HepG2 (cell line): ENCODE measurements around the gene CAPN6. TPM values are rescaled to one million over a fixed set of nuclear protein-coding genes. Genes with fewer than 3 reads are reported as not detected.

Experiments
- ATAC-seq: fragments of 200-7000 bp; cut with Tn5 transposase; 3 replicates; pipeline ENCODE4 v1.9.1; 2020; ENCODE audit warnings: mild to moderate bottlenecking, moderate library complexity
- BruUV-seq: library from RNA; stranded (reverse); fragments of 400-500 nt; replicated peaks from 2 replicates; lab custom pipeline; 2021; lab: Mats Ljungman, UMichigan
- CTCF ChIA-PET: fragments of 300-600 bp; formaldehyde crosslinking; extraction: SDS; loops from one replicate; lab custom pipeline; 2021; ENCODE audit warnings: low total read pairs, inconsistent platforms, low intra/inter-chr PET ratio; lab: Yijun Ruan, JAX
- POLR2A ChIA-PET: fragments of 350-600 bp; sonication (Branson Sonifier 250); formaldehyde crosslinking; loops from one replicate; lab custom pipeline; 2020; ENCODE audit warnings: antibody characterized with exemption, inconsistent platforms; lab: Yijun Ruan, JAX
- DNase-seq: peaks from one replicate; pipeline ENCODE4 v3.0.0-alpha.2; 2015; ENCODE audit warnings: low spot score
- FAIRE-seq: peaks from 3 replicates; lab custom pipeline; 2011; peaks lifted over from hg19 to GRCh38; lab: Jason Lieb, UNC
- H2AFZ ChIP-seq: one replicate; pipeline ENCODE4 v1.6.1; 2011; ENCODE audit warnings: low read length, inconsistent platforms
- H3K27ac ChIP-seq: fragments of 300-600 bp; 3 replicates; pipeline ENCODE4 v1.8.0; 2011; ENCODE audit warnings: mixed run types, mild to moderate bottlenecking, mixed read lengths, low read length, inconsistent platforms; ENCODE audit not compliant: insufficient read depth; ENCODE audit errors: extremely low read length
- H3K27me3 ChIP-seq, 2 experiments: fragments of 200-600 bp in 1 of 2; 2 replicates in 1 of 2; 3 replicates in 1 of 2; pipeline versions ENCODE4 v1.6.0 to v1.8.0; 2011; ENCODE audit warnings: low read length in 2 of 2, mild to moderate bottlenecking in 2 of 2, moderate library complexity in 2 of 2, inconsistent platforms in 1 of 2; ENCODE audit not compliant: insufficient read depth in 2 of 2, control insufficient read depth in 1 of 2
- H3K36me3 ChIP-seq, 2 experiments: fragments of 200-600 bp in 1 of 2; replicated peaks in 1 of 2; 2 replicates in 1 of 2; 3 replicates in 1 of 2; pipeline versions ENCODE4 v1.5.1 to v1.8.0; 2011; ENCODE audit warnings: low read length in 2 of 2, inconsistent platforms in 1 of 2; ENCODE audit not compliant: insufficient read depth in 2 of 2, control insufficient read depth in 1 of 2
- H3K4me1 ChIP-seq: 2 replicates; pipeline ENCODE4 v1.5.1; 2012; ENCODE audit warnings: low read length, inconsistent platforms; ENCODE audit not compliant: insufficient read depth
- H3K4me2 ChIP-seq: 2 replicates; pipeline ENCODE4 v1.6.0; 2011; ENCODE audit warnings: low read depth, low read length, inconsistent platforms
- H3K4me3 ChIP-seq, 3 experiments: fragments of 200-600 bp in 1 of 3; sonication (generic), shearing (Covaris generic) in 1 of 3; replicated peaks in 1 of 3; 2 replicates each; pipeline ENCODE4 v1.5.1; 2011 to 2016; ENCODE audit warnings: low read length in 3 of 3, inconsistent platforms in 2 of 3, low read depth in 2 of 3, mild to moderate bottlenecking in 2 of 3, control low read depth in 1 of 3, mixed read lengths in 1 of 3; ENCODE audit not compliant: insufficient read depth in 1 of 3
- H3K79me2 ChIP-seq: one replicate; pipeline ENCODE4 v1.6.1; 2011; ENCODE audit warnings: low read length, inconsistent platforms; ENCODE audit not compliant: insufficient read depth
- H3K9ac ChIP-seq: 2 replicates; pipeline ENCODE4 v1.6.0; 2011; ENCODE audit warnings: mild to moderate bottlenecking, low read depth, low read length, inconsistent platforms; ENCODE audit not compliant: insufficient read depth
- H3K9me3 ChIP-seq: 2 replicates; pipeline ENCODE4 v1.5.1; 2012; ENCODE audit warnings: mild to moderate bottlenecking, low read length
- H4K20me1 ChIP-seq: 2 replicates; pipeline ENCODE4 v1.6.0; 2011; ENCODE audit warnings: inconsistent platforms, mild to moderate bottlenecking, low read length, moderate library complexity; ENCODE audit not compliant: insufficient read depth
- ARHGAP35 ChIP-seq: sonication (generic); formaldehyde crosslinking; IDR thresholded peaks from 2 replicates; pipeline ENCODE4 v1.9.0; 2022; ENCODE audit warnings: mild to moderate bottlenecking, inconsistent platforms, moderate library complexity, missing genetic modification reagents, borderline replicate concordance
- CC2D1A ChIP-seq: sonication (generic); formaldehyde crosslinking; IDR thresholded peaks from 2 replicates; pipeline ENCODE4 v1.8.1; 2023; ENCODE audit warnings: mild to moderate bottlenecking, missing genetic modification reagents
- MBNL3 ChIP-seq: fragments of 250-450 bp; sonication (Bioruptor Pico); conservative IDR thresholded peaks from 2 replicates; pipeline ENCODE4 v1.8.0; 2022; ENCODE audit warnings: mild to moderate bottlenecking, inconsistent platforms
- RORA ChIP-seq: sonication (generic); formaldehyde crosslinking; IDR thresholded peaks from 2 replicates; pipeline ENCODE4 v1.5.0; 2020; ENCODE audit warnings: mild to moderate bottlenecking, missing genetic modification reagents, moderate library complexity
- SAP130 ChIP-seq: IDR thresholded peaks from 2 replicates; pipeline ENCODE4 v1.6.1; 2016; ENCODE audit warnings: low read depth
- STAG1 ChIP-seq: sonication (generic); formaldehyde crosslinking; IDR thresholded peaks from 2 replicates; pipeline ENCODE4 v1.4.0; 2020; ENCODE audit warnings: missing genetic modification reagents
- TARDBP ChIP-seq: sonication (generic); formaldehyde crosslinking; IDR thresholded peaks from 2 replicates; pipeline ENCODE4 v1.8.0; 2022; ENCODE audit warnings: mild to moderate bottlenecking, missing genetic modification reagents
- ZNF446 ChIP-seq: sonication (generic); formaldehyde crosslinking; IDR thresholded peaks from 2 replicates; pipeline ENCODE4 v1.5.0; 2020; ENCODE audit warnings: mild to moderate bottlenecking, missing genetic modification reagents
- WGBS: methylation state at CpG from one replicate; pipeline ENCODE4 v1.1.6; 2017; ENCODE audit warnings: low lambda C conversion rate; 5-methylcytosine and 5-hydroxymethylcytosine counted together
- in situ Hi-C: cut with HindIII; loops from 2 replicates; pipeline ENCODE4 v1.10.0; 2017; ENCODE audit warnings: low pct_unique_long_range_greater_than_20kb; ENCODE audit not compliant: extremely low pct_ligation_motif_present
- intact Hi-C: fragments of 100-400 bp; cut with micrococcal nuclease; formaldehyde crosslinking; loops from one replicate; pipeline ENCODE4 v1.10.0; 2022; ENCODE audit not compliant: unreplicated experiment
- polyA plus RNA-seq, 8 experiments: library from polyadenylated mRNA; depleted of rRNA in 3 of 8; stranded (reverse) in 7 of 8; unstranded in 1 of 8; fragments of >200 nt; fragmentation: Illumina TruSeq in 4 of 8; extraction: Trizol in 4 of 8; gene quantifications; 2 replicates each; pipeline versions ENCODE4 v1.2.1 to v1.2.3, GENCODE V29; 2011 to 2016; ENCODE audit warnings: low read depth in 4 of 8, missing spikeins in 1 of 8, mixed read lengths in 1 of 8; ENCODE audit not compliant: insufficient read depth in 1 of 8
- total RNA-seq, 5 experiments: library from RNA; depleted of rRNA; stranded (reverse); fragments of >200 nt; fragmentation: Illumina TruSeq; extraction: Trizol; gene quantifications; 2 replicates each; pipeline ENCODE4 v1.2.3, GENCODE V29; 2016; ENCODE audit warnings: low read depth in 1 of 5
- TF ChIP-seq, protein P1 (sequence below): sonication (generic); formaldehyde crosslinking; IDR thresholded peaks from 2 replicates; pipeline ENCODE4 v1.5.0; 2020; ENCODE audit warnings: mild to moderate bottlenecking, missing genetic modification reagents, moderate library complexity
- TF ChIP-seq, protein P2 (sequence below): sonication (generic); formaldehyde crosslinking; IDR thresholded peaks from 2 replicates; pipeline ENCODE4 v1.8.0; 2022; ENCODE audit warnings: mild to moderate bottlenecking, missing genetic modification reagents
- TF ChIP-seq, protein P3 (sequence below): sonication (generic); formaldehyde crosslinking; IDR thresholded peaks from 2 replicates; pipeline ENCODE4 v1.5.0; 2020; ENCODE audit warnings: mild to moderate bottlenecking, missing genetic modification reagents
- TF ChIP-seq, protein P4 (sequence below): IDR thresholded peaks from 2 replicates; pipeline ENCODE4 v1.6.1; 2018; ENCODE audit warnings: missing genetic modification reagents

CAPN6 gene
- total and polyA plus RNA-seq, 2 of the 13 experiments (the other 11 are each of a cell fraction or from before 2014, with no cell fraction given), result not detected

DNA sequence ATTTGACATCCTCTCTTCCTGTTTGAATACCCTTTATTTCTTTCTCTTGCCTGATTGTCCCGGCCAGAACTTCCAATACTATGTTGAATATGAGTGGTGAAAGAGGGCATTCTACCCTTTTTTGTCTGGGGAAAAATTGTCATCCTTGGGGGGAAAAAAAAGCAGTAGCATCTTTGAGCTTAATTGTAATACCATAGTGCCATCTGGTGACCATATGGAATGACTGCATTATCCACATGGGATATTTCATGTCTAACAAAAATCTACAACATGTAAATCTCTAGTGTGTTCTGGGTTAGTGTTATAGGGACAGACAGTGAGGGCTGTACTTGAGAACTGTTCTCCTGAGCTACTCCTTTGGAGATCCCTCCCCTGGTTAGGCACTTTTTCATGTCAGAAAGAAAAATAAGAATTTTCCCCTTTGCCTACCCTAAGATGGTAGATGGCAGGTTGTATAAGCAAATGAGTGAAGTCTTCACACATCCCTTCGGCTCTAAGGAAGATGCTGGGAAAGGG lies 26.0 kb downstream of the CAPN6 start:
- ChIA-PET POLR2A (no interaction called here), CTCF (no interaction called here)
- no peaks in the 10 kb centered on the region for H3K79me2 ChIP-seq
- no peak overlapping the region for H2AFZ ChIP-seq
- H3K4me2 ChIP-seq, result no peak overlapping the region
- H3K4me3 ChIP-seq, result no peak overlapping the region
- WGBS, result 0% methylated on average over 2 of the region's 2 CpGs
- no peaks in the 10 kb centered on the region for H3K9me3 ChIP-seq
- intact Hi-C loops, result no loop called here
- no TSS peak for BruUV-seq
- no peak overlapping the region for H3K27ac ChIP-seq
- DNase-seq (peak; percentile 0), ATAC-seq (no peak), FAIRE-seq (peak; percentile 46)
- no peaks in the 10 kb centered on the region for H3K36me3 ChIP-seq
- no peaks in the 10 kb centered on the region for H3K4me1 ChIP-seq
- TF ChIP-seq STAG1 (CRISPR knock-in tag) (peak; percentile 34), ARHGAP35 (CRISPR knock-in tag) (no peak)
- TF ChIP-seq, protein P1, sequence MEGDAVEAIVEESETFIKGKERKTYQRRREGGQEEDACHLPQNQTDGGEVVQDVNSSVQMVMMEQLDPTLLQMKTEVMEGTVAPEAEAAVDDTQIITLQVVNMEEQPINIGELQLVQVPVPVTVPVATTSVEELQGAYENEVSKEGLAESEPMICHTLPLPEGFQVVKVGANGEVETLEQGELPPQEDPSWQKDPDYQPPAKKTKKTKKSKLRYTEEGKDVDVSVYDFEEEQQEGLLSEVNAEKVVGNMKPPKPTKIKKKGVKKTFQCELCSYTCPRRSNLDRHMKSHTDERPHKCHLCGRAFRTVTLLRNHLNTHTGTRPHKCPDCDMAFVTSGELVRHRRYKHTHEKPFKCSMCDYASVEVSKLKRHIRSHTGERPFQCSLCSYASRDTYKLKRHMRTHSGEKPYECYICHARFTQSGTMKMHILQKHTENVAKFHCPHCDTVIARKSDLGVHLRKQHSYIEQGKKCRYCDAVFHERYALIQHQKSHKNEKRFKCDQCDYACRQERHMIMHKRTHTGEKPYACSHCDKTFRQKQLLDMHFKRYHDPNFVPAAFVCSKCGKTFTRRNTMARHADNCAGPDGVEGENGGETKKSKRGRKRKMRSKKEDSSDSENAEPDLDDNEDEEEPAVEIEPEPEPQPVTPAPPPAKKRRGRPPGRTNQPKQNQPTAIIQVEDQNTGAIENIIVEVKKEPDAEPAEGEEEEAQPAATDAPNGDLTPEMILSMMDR, result peak; percentile 51
- TF ChIP-seq, all 625 proteins: peak for 2
- H3K27me3 ChIP-seq, result no peaks in the 10 kb centered on the region; a peak in 1 of 5 replicates
- in situ Hi-C loops, result no loop called here
- no peak overlapping the region for H3K9ac ChIP-seq
- H4K20me1 ChIP-seq, result no peaks in the 10 kb centered on the region

DNA sequence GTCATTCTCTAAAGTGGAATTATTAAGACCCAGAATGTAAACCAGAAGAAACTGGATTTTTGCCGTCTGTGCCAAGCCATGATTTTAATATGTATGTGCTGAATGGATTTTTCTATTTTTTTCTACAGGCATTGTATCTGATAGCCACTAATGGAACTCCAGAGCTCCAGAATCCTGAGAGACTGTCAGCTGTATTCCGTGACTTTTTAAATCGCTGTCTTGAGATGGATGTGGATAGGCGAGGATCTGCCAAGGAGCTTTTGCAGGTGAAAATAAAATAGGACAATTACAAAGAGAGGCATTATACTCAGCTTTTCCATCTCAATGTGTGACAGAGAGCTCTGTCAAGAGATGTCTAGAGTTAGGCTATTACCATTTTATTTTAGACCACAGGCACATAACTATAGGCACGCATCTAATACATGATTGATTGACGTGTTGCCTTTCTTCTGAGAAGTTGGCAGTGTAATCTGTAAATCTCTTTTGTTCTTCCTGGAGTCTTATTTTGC lies 53.9 kb downstream of the CAPN6 start:
- Histone ChIP-seq H3K79me2 (no peaks in the 10 kb centered on the region), H3K4me3 (no peak overlapping the region), H3K36me3 (no peaks in the 10 kb centered on the region), H2AFZ (no peak overlapping the region), H3K4me1 (no peaks in the 10 kb centered on the region), H3K27ac (no peak overlapping the region), H3K27me3 (no peaks in the 10 kb centered on the region), H3K4me2 (no peak overlapping the region), H3K9ac (no peak overlapping the region), H3K9me3 (no peaks in the 10 kb centered on the region), H4K20me1 (no peaks in the 10 kb centered on the region)
- POLR2A ChIA-PET, result no interaction called here
- ATAC-seq (no peak), DNase-seq (no peak), FAIRE-seq (no peak)
- intact Hi-C loops, result no loop called here
- 46% methylated on average over 6 of the region's 6 CpGs for WGBS
- no TSS peak for BruUV-seq
- CTCF ChIA-PET, result no interaction called here
- in situ Hi-C loops, result no loop called here
- TF ChIP-seq RORA (CRISPR knock-in tag) (no peak), ZNF446 (CRISPR knock-in tag) (no peak), CC2D1A (CRISPR knock-in tag) (no peak), MBNL3 (CRISPR knock-in tag) (no peak), TARDBP (no peak), SAP130 (no peak)
- TF ChIP-seq, protein P2, sequence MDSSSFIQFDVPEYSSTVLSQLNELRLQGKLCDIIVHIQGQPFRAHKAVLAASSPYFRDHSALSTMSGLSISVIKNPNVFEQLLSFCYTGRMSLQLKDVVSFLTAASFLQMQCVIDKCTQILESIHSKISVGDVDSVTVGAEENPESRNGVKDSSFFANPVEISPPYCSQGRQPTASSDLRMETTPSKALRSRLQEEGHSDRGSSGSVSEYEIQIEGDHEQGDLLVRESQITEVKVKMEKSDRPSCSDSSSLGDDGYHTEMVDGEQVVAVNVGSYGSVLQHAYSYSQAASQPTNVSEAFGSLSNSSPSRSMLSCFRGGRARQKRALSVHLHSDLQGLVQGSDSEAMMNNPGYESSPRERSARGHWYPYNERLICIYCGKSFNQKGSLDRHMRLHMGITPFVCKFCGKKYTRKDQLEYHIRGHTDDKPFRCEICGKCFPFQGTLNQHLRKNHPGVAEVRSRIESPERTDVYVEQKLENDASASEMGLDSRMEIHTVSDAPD (CRISPR knock-in tag), result no peak
- TF ChIP-seq, protein P3, sequence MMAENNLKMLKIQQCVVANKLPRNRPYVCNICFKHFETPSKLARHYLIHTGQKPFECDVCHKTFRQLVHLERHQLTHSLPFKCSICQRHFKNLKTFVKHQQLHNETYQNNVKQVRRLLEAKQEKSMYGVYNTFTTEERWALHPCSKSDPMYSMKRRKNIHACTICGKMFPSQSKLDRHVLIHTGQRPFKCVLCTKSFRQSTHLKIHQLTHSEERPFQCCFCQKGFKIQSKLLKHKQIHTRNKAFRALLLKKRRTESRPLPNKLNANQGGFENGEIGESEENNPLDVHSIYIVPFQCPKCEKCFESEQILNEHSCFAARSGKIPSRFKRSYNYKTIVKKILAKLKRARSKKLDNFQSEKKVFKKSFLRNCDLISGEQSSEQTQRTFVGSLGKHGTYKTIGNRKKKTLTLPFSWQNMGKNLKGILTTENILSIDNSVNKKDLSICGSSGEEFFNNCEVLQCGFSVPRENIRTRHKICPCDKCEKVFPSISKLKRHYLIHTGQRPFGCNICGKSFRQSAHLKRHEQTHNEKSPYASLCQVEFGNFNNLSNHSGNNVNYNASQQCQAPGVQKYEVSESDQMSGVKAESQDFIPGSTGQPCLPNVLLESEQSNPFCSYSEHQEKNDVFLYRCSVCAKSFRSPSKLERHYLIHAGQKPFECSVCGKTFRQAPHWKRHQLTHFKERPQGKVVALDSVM (CRISPR knock-in tag), result no peak
- TF ChIP-seq, protein P4, sequence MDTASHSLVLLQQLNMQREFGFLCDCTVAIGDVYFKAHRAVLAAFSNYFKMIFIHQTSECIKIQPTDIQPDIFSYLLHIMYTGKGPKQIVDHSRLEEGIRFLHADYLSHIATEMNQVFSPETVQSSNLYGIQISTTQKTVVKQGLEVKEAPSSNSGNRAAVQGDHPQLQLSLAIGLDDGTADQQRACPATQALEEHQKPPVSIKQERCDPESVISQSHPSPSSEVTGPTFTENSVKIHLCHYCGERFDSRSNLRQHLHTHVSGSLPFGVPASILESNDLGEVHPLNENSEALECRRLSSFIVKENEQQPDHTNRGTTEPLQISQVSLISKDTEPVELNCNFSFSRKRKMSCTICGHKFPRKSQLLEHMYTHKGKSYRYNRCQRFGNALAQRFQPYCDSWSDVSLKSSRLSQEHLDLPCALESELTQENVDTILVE (CRISPR knock-in tag), result no peak
